HG03196 (cell line): Measurements from ENCODE around the gene CHTF8.

ENCODE experiments used
- ATAC-seq: cut with Tn5 transposase; IDR thresholded peaks from one replicate; pipeline ENCODE4 v1.9.1; 2021; ENCODE audit not compliant: unreplicated experiment

The CHTF8 gene

DNA sequence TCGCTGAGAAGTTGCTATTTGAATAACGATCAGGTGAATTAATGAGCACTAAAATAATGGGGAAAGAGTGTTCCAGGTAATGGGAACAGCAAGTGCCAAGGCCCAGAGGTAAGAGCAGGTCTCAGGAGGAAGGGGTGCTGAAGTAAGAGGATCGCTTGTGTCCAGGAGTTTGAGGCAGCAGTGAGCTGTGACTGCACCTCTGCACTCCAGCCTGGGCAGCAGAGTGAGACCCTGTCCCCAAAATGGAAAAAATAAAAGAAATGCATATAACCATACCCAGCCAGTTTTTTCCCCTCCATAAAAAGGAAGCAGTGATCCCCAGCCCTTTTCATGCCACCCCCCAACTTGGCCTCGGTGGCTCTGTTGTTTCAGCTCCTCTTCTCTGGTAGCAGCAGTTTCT, 43.7 kb downstream of the CHTF8 start:
- ATAC-seq, result no peak

- no peak for ATAC-seq
Observed at GRCh38 chr16:69087161-69087581, 45.2 kb downstream of the CHTF8 start.

GRCh38 chr16:69085032-69085695, 47.2 kb downstream of the CHTF8 start:
- no peak for ATAC-seq

DNA sequence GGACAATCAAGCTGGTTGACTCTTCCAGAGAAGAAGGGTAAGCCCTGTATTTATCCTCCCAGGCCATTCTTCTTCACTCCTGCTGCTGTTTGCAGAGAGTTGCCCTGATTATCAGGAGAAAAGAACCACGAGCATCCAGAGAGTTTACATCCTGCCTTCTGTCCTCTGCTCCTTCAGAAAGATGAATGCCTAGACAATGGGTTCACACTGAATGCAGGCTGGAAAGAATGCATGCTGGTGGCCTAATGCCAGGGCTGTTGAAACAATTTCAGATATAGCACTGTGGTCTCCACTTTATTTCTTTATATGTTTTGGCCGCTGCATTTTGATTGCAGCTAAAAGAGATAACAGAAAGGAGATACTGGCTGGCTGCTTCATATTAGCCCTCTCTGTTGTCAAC, 48.1 kb downstream of the CHTF8 start:
- ATAC-seq, result no peak

DNA sequence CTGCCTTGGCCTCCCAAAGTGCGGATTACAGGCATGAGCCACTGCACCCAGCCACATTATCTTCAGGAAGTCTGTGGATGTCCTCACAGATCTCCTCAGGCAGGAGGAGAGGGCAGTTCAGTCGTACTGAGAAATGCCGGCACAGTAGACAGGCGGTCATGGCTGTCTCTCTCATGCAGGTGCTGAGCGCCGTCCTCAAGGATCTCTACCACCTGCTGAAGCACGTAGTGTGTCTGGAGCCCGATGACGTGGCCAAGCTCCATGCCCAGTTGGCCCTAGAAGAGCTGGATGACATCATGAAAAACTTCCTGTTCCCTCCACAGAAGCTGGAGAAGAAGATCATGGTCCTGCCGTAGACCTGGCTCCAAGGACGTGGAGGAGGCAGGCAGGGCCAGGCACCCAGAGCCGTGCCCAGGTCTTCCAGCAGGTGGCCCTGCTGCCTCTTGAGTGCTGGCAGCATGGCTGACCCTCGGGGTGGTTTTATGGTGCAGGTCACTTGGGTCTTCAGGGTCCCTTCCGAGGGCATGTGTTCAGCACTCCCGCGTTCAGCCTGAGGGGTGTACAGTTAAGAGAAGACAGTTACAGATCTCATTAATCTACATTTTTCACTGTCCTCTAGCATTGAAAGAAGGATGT, 49.0 kb downstream of the CHTF8 start:
- no peak for ATAC-seq

- no peak for ATAC-seq
Observed at GRCh38 chr16:69079697-69080096, 52.7 kb downstream of the CHTF8 start.

GRCh38 chr16:69078073-69078472, 54.3 kb downstream of the CHTF8 start:
- no peak for ATAC-seq

DNA sequence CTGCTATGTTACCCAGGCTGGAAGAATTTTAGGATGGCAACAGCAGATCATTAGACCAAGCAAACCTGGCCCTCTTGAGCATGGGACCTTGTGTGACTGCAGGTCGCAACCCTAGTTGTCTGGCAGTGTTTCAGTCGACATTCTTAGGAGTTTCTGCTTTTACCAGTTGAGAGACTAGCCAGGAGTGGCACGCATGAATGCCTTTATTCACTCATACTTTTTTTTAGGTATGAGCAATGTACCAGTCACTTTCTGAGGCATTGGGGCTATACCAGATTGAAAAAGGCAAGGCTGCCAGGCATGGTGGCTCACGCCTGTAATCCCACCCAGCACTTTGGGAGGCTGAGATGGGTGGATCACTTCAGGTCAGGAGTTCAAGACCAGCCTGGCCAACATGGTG, 55.1 kb downstream of the CHTF8 start:
- ATAC-seq, result no peak

GRCh38 chr16:69073181-69073702, 59.1 kb downstream of the CHTF8 start:
- ATAC-seq, result no peak

DNA sequence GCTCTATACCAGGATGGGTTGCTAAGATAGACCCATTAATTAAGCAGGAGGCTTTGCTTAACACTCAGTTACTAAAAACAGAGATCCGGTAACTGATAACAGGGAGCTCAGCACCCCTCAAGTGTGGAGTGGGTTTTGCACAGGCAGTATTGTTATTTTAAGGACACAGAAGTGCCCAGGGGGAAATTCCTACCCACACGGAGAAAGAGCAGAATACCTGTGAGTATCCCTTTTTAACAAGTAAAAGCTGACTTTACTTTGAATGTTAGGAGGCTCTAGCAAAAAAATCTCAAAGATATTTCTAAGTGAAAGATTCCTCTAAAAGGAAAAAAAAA, 59.8 kb downstream of the CHTF8 start:
- ATAC-seq, result no peak

DNA sequence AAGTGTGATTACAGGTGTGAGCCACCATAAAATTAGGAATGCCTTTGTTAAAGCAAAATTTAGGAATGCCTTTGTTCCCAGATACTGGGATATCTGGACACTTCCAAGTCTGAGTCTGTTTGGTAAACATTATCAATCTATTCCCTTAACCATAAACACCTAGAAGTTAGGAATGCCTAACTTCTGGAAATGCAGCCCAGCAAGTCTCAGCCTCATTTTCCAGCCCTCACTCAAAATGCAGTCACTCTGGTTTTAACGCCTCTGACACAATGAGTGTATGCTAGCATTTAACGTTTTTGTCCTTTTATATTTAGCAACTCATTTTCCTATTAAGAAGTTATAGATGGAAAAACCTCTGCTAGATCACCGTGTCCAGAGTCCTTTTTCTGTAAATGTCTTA, 61.4 kb downstream of the CHTF8 start:
- no peak for ATAC-seq

GRCh38 chr16:69069504-69069903, 62.9 kb downstream of the CHTF8 start:
- ATAC-seq, result no peak
